Prostate gland (tissue), 2 donors: ENCODE results near the gene GRIK3.

Experiments used
- CTCF ChIP-seq, 4 experiments: fragments of 200-600 bp in 2 of 4; fragments of 450-650 bp in 2 of 4; sonication (generic) in 2 of 4; IDR thresholded peaks; 1 replicate in 3 of 4; 2 replicates in 1 of 4; pipeline ENCODE4 v1.5.1; 2016 to 2019; ENCODE audit warnings: antibody characterized with exemption in 4 of 4, mild to moderate bottlenecking in 2 of 4, moderate library complexity in 2 of 4
- POLR2A ChIP-seq: fragments of 450-650 bp; IDR thresholded peaks from one replicate; pipeline ENCODE4 v1.6.1; 2016; ENCODE audit warnings: antibody characterized with exemption, mild to moderate bottlenecking
- POLR2AphosphoS5 ChIP-seq: sonication (generic); formaldehyde crosslinking; IDR thresholded peaks from one replicate; pipeline ENCODE4 v1.6.1; 2017; ENCODE audit warnings: antibody characterized with exemption

DNA sequence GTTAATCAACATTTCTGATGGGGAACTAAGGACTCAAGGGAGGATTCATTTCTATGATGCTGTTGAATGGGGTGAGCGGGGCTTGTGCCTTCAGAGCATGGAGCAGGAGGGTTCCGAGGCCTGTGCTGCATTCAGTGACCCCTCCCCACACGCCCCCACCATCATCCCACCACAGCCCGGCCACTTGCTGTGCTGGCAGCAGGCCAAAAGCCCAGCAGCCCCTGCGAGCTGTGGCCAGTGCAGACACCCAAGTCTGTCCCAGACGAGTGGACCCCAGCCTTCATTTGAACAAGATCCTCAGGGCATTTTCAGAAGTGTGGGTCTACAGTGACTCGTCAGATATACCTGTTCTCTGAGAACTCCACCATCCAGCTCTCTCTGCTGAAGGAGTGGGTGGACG, 242.0 kb downstream of the GRIK3 start:
- TF ChIP-seq CTCF (IDR thresholded peaks at IDR 0.05) (no peak), POLR2A (no peak), POLR2AphosphoS5 (no peak)
